Endodermal cell (in vitro differentiated cells): ENCODE results near the gene NCOA3. TPM values are rescaled to one million over a fixed set of nuclear protein-coding genes. Genes with fewer than 3 reads are reported as not detected.

Source experiments
- DNase-seq: peaks from one replicate; pipeline ENCODE4 v3.0.0-alpha.2; 2017
- H3K27ac ChIP-seq: 2 replicates; pipeline ENCODE4 v1.5.1; 2013; ENCODE audit warnings: mild to moderate bottlenecking, low read depth, low read length, moderate library complexity
- H3K27me3 ChIP-seq: 2 replicates; pipeline ENCODE4 v1.6.1; 2013; ENCODE audit warnings: mild to moderate bottlenecking, low read length, moderate library complexity; ENCODE audit not compliant: insufficient read depth, control insufficient read depth, poor library complexity, severe bottlenecking
- H3K36me3 ChIP-seq: 2 replicates; pipeline ENCODE4 v1.7.0; 2013; ENCODE audit warnings: mild to moderate bottlenecking, low read length, moderate library complexity; ENCODE audit not compliant: control insufficient read depth, insufficient read depth
- H3K4me1 ChIP-seq: one replicate; pipeline ENCODE4 v1.7.0; 2013; ENCODE audit warnings: low read length; ENCODE audit not compliant: control insufficient read depth, insufficient read depth
- H3K4me3 ChIP-seq: 2 replicates; pipeline ENCODE4 v1.5.1; 2013; ENCODE audit warnings: mild to moderate bottlenecking, low read length, moderate library complexity
- H3K9ac ChIP-seq: 2 replicates; pipeline ENCODE4 v1.6.1; 2013; ENCODE audit warnings: mild to moderate bottlenecking, low read length, moderate library complexity; ENCODE audit not compliant: poor library complexity, severe bottlenecking; ENCODE audit errors: extremely low read depth
- H3K9me3 ChIP-seq: 2 replicates; pipeline ENCODE4 v1.6.1; 2013; ENCODE audit warnings: mild to moderate bottlenecking, low read length, moderate library complexity; ENCODE audit not compliant: control insufficient read depth
- H3K27ac Mint-ChIP-seq: 2 replicates; pipeline ENCODE4 v1.8.0; 2020; ENCODE audit warnings: mixed read lengths
- H3K27me3 Mint-ChIP-seq: 2 replicates; pipeline ENCODE4 v1.8.0; 2021; ENCODE audit warnings: mild to moderate bottlenecking, mixed read lengths; ENCODE audit not compliant: insufficient read depth
- H3K36me3 Mint-ChIP-seq: 2 replicates; pipeline ENCODE4 v1.8.0; 2020; ENCODE audit warnings: low read depth, mixed read lengths
- H3K4me1 Mint-ChIP-seq: 2 replicates; pipeline ENCODE4 v1.8.0; 2020; ENCODE audit warnings: mixed read lengths
- H3K4me3 Mint-ChIP-seq: 2 replicates; pipeline ENCODE4 v1.8.0; 2020; ENCODE audit warnings: mild to moderate bottlenecking, moderate library complexity, mixed read lengths
- H3K9me3 Mint-ChIP-seq: 2 replicates; pipeline ENCODE4 v1.8.0; 2020; ENCODE audit warnings: mild to moderate bottlenecking, mixed read lengths
- WGBS, 2 experiments: methylation state at CpG; one replicate each; pipeline versions ENCODE4 v1.1.5 to v1.1.7; 2013; ENCODE audit warnings: missing lambda C conversion rate in 2 of 2, mixed read lengths in 1 of 2; ENCODE audit not compliant: insufficient coverage in 1 of 2, insufficient read length in 1 of 2; 5-methylcytosine and 5-hydroxymethylcytosine counted together
- total RNA-seq, 2 donors: library from RNA; stranded (reverse); fragmentation: NEBNext Ultra II Directional in 1 of 2; extraction: Animal tissue kit (Norgen Biotek cat#: 25700) in 1 of 2; gene quantifications; 2 replicates in 1 of 2; 3 replicates in 1 of 2; pipeline ENCODE4 v1.2.1, GENCODE V29; 2021
- TF ChIP-seq, protein P1 (sequence below): fragments of 200-600 bp; sonication (generic); conservative IDR thresholded peaks from 2 replicates; pipeline ENCODE4 v1.5.0; 2021; ENCODE audit warnings: antibody characterized with exemption, mild to moderate bottlenecking

Gene NCOA3
- total RNA-seq, 2 donors from 2014 or later = 38.6 TPM

DNA sequence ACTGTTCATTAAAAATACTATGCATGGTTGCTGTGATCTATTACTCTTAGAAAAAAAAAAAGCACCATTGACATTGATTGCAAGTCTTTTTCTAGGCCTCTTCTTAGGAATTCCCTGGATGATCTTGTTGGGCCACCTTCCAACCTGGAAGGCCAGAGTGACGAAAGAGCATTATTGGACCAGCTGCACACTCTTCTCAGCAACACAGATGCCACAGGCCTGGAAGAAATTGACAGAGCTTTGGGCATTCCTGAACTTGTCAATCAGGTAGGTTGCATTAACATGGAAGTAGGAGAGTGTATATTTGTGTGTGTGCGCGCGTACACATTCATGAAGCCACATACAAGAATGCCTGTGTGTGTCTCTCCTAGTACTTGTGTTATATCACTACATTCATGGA lies 140.4 kb downstream of the NCOA3 start:
- Histone ChIP-seq H3K9ac (no peak overlapping the region), H3K4me3 (no peak overlapping the region), H3K27me3 (no peaks in the 10 kb centered on the region), H3K4me1 (no peaks in the 10 kb centered on the region), H3K9me3 (peaks cover 7% of the 10 kb centered on the region), H3K27ac (no peak overlapping the region), H3K36me3 (peaks cover 76% of the 10 kb centered on the region)
- H3K27ac Mint-ChIP-seq = peak overlapping the region; percentile 30
- H3K4me3 Mint-ChIP-seq = no peak overlapping the region
- TF ChIP-seq, protein P1, sequence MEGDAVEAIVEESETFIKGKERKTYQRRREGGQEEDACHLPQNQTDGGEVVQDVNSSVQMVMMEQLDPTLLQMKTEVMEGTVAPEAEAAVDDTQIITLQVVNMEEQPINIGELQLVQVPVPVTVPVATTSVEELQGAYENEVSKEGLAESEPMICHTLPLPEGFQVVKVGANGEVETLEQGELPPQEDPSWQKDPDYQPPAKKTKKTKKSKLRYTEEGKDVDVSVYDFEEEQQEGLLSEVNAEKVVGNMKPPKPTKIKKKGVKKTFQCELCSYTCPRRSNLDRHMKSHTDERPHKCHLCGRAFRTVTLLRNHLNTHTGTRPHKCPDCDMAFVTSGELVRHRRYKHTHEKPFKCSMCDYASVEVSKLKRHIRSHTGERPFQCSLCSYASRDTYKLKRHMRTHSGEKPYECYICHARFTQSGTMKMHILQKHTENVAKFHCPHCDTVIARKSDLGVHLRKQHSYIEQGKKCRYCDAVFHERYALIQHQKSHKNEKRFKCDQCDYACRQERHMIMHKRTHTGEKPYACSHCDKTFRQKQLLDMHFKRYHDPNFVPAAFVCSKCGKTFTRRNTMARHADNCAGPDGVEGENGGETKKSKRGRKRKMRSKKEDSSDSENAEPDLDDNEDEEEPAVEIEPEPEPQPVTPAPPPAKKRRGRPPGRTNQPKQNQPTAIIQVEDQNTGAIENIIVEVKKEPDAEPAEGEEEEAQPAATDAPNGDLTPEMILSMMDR = no peak
- whole genome bisulfite sequencing, 2 experiments = 94% methylated on average over 1 of the region's 4 CpGs; no CpG with 5 or more reads in 1 of the 2 experiments
- H3K4me1 Mint-ChIP-seq = peaks cover 2% of the 10 kb centered on the region
- H3K27me3 Mint-ChIP-seq = no peaks in the 10 kb centered on the region
- peaks cover 87% of the 10 kb centered on the region for H3K36me3 Mint-ChIP-seq
- no peaks in the 10 kb centered on the region for H3K9me3 Mint-ChIP-seq
- DNase-seq = no peak

DNA sequence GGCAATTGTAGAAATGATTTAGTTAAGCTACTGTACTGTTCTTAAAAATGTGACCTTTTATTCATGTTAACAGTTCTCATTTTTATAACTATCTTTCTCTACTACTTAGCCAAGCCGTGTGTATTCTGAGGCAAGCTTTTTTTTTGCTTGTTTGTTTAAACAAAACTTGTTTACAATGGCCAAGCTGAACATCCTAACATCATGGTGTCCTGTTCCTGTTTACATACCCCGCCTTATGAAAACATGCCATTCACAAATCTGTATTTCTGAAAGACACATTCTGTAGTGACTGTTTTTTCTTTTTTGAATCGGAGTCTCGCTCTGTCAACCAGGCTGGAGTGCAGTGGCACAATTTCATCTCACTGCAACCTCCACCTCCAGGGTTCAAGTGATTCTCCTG lies 140.9 kb downstream of the NCOA3 start:
- peaks cover 2% of the 10 kb centered on the region for H3K4me1 Mint-ChIP-seq
- H3K36me3 Mint-ChIP-seq = peaks cover 85% of the 10 kb centered on the region
- Histone ChIP-seq H3K36me3 (peaks cover 75% of the 10 kb centered on the region), H3K27ac (no peak overlapping the region), H3K9me3 (peaks cover 7% of the 10 kb centered on the region), H3K9ac (no peak overlapping the region), H3K4me1 (no peaks in the 10 kb centered on the region), H3K27me3 (no peaks in the 10 kb centered on the region), H3K4me3 (no peak overlapping the region)
- DNase-seq = no peak
- H3K27ac Mint-ChIP-seq = no peak overlapping the region
- WGBS, 2 experiments = 88% methylated on average over 4 of the region's 4 CpGs
- no peaks in the 10 kb centered on the region for H3K9me3 Mint-ChIP-seq
- TF ChIP-seq, protein P1 = no peak
- no peak overlapping the region for H3K4me3 Mint-ChIP-seq
- no peaks in the 10 kb centered on the region for H3K27me3 Mint-ChIP-seq

DNA sequence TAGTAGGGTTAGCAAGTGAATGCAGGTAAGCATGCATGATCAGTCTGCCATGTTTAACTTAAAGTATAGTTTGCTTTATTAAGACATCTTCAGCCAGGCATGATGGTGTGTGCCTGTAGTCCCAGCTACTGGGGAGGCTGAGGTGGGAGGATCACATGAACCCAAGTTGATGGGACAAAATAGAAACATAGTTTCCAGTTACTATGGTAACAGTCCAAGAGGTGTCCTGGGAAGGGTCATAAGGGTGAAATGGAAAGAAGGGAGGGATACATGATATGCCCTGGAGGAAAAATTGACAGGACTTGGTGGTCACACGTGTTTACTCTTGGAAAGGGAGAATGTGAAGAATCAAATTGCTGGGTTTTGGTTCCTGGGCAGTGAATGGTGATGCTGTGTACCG lies 143.9 kb downstream of the NCOA3 start:
- peaks cover 72% of the 10 kb centered on the region for H3K36me3 Mint-ChIP-seq
- no peak overlapping the region for H3K4me3 ChIP-seq
- TF ChIP-seq, protein P1 = no peak

More for the DNA sequence above, 143.9 kb downstream of the NCOA3 start:
- Mint-ChIP-seq H3K27ac (no peak overlapping the region), H3K4me3 (no peak overlapping the region), H3K27me3 (no peaks in the 10 kb centered on the region), H3K4me1 (peaks cover 10% of the 10 kb centered on the region), H3K9me3 (no peaks in the 10 kb centered on the region)
- H3K4me1 ChIP-seq = no peaks in the 10 kb centered on the region
- H3K9ac ChIP-seq = no peak overlapping the region
- H3K36me3 ChIP-seq = peaks cover 73% of the 10 kb centered on the region
- WGBS, 2 experiments = 83 to 98% methylated on average over 1 to 2 of the region's 2 CpGs
- no peaks in the 10 kb centered on the region for H3K9me3 ChIP-seq
- no peak for DNase-seq
- no peak overlapping the region for H3K27ac ChIP-seq
- H3K27me3 ChIP-seq = no peaks in the 10 kb centered on the region
